ENCODE data around the gene ZNF831. TPM values are rescaled to one million over a fixed set of nuclear protein-coding genes. Genes with fewer than 3 reads are reported as not detected.
A peak's percentile ranks its signal among the peaks of the same experiment; 100 is the strongest.

ZNF831 gene
- total RNA-seq, 1 donor from 2014 or later, result not detected

DNA sequence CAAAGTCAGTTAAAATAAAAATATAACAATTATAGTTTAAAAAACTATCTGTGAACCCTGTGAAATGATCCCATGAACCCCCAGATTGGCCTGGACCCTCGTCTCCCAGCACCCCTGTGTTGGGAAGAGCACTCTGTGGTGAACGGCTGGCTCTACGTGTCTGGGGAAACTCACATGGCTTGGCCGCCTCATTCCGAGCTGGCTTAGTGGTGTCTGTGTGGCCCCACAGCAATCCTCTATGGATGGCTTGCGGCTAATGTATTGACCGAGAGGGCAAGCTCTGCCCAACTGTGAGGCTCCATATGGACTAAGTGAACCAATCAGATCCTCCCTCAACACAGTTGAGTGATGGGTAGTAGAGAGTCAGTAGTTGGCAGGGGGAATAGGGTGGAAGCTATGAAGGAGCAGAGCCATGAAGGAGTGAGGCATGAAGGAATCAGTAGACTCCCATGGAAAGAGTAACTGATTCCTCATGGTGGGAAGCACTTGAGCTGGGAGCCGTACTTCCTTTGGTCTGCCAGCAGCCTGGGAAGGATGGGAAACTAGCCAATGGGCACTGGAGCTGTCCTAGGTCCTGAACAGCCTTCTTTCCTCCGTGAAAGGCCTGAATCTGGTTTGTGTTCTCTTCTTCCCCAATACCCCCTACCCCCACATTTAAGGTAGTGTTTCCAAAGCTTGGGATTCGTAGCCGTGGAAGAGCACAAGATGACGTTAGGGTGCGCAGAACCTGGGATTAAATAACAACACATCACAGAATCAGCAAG is 21.6 kb upstream of the ZNF831 start:
- H3K9me3 Mint-ChIP-seq, result peaks cover 3% of the 10 kb centered on the region
- peak overlapping the region; percentile 32 for H3K27ac Mint-ChIP-seq (ENCODE audit: unreplicated experiment)
- no peaks in the 10 kb centered on the region for H3K36me3 Mint-ChIP-seq (ENCODE audit: low read depth)
- TF ChIP-seq, protein P1, sequence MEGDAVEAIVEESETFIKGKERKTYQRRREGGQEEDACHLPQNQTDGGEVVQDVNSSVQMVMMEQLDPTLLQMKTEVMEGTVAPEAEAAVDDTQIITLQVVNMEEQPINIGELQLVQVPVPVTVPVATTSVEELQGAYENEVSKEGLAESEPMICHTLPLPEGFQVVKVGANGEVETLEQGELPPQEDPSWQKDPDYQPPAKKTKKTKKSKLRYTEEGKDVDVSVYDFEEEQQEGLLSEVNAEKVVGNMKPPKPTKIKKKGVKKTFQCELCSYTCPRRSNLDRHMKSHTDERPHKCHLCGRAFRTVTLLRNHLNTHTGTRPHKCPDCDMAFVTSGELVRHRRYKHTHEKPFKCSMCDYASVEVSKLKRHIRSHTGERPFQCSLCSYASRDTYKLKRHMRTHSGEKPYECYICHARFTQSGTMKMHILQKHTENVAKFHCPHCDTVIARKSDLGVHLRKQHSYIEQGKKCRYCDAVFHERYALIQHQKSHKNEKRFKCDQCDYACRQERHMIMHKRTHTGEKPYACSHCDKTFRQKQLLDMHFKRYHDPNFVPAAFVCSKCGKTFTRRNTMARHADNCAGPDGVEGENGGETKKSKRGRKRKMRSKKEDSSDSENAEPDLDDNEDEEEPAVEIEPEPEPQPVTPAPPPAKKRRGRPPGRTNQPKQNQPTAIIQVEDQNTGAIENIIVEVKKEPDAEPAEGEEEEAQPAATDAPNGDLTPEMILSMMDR (conservative IDR thresholded peaks at IDR 0.05), result no peak
- DNase-seq (ENCODE audit: low read depth, low spot score), result peak; percentile 22
- no peaks in the 10 kb centered on the region for H3K4me1 Mint-ChIP-seq
- peaks cover 4% of the 10 kb centered on the region for H3K27me3 Mint-ChIP-seq (ENCODE audit: low read depth)
- H3K4me3 Mint-ChIP-seq, result no peak overlapping the region

DNA sequence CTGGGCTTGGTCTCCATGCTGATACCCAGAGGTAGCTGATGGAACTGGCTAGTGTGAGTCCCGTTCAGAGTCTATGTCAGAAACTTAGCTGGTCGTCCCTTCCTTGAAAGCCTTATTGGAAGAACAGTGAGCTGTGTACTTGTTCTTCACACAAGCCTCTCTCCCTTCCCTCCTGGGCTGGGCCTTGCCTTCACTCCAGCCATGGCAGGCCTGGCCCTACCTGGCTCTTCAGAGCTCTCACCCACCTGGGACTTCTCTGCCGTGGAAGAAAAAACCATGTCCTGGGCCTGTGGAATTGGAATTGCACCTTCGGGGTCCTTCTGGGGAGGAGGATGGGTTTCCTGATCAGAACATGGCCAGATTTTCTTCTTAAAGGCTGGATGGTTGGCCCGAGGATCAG is 20.3 kb upstream of the ZNF831 start:
- H3K27me3 Mint-ChIP-seq (ENCODE audit: low read depth), result peaks cover 2% of the 10 kb centered on the region
- no peaks in the 10 kb centered on the region for H3K36me3 Mint-ChIP-seq (ENCODE audit: low read depth)

DNA sequence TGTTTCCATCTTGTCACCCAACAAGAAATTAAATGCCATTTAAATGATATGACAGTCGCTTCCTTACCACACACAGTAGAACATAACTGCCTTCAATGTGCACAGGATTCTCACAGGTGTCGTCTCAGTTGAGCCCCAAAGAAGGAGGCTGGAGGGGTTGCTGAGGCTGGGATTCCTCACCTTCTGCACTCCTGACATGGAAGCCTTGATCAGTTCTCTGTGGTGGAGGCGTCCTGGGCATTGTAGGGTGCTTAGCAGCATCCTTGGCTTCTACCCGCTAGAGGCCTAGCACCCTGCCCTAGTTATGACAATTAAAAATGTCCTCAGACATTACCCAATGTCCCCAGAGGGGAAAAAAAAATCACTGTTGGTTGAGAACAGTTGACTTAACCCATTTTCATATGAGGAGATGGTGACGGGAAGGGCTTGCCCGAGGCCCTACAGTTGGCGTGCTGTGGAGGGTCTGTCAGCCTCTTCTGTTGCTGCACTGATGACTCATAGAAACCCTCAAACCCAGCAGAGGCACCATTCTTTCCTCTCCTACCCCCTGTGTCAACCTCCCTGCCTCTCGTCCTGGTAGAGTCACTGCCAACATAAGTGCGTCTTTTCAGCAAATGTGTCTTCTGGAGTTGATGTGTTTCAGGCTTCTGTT is 19.3 kb upstream of the ZNF831 start:
- TF ChIP-seq, protein P1 (conservative IDR thresholded peaks at IDR 0.05), result no peak
- Mint-ChIP-seq H3K4me3 (no peak overlapping the region), H3K4me1 (no peaks in the 10 kb centered on the region)

More for the DNA sequence above, 20.3 kb upstream of the ZNF831 start:
- TF ChIP-seq, protein P1 (conservative IDR thresholded peaks at IDR 0.05), result no peak
- no peak overlapping the region for H3K4me3 Mint-ChIP-seq
- DNase-seq (ENCODE audit: low read depth, low spot score), result no peak
- H3K27ac Mint-ChIP-seq (ENCODE audit: unreplicated experiment), result no peak overlapping the region
- H3K4me1 Mint-ChIP-seq, result no peaks in the 10 kb centered on the region
- H3K9me3 Mint-ChIP-seq, result no peaks in the 10 kb centered on the region

DNA sequence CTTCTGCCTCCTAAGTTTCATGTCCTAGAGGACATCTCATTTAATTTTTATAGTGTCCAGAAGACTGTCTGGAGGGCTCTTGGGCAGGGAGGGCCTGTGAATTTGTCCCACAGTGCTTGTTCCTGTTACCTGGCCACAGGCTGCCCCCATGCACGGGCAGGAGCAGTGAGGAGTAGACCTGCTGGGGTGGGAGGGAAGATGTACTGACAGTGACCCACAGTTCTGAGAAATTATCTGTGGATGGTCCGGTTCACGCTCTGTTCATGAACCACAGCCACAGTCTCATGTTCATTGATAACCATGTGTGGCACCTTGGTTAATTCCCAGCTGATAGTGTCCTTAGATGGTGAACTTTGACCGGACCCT is 18.8 kb upstream of the ZNF831 start:
- Mint-ChIP-seq H3K9me3 (no peaks in the 10 kb centered on the region), H3K36me3 (ENCODE audit: low read depth) (no peaks in the 10 kb centered on the region), H3K27me3 (ENCODE audit: low read depth) (no peaks in the 10 kb centered on the region), H3K4me1 (peaks cover under 1% of the 10 kb centered on the region), H3K27ac (ENCODE audit: unreplicated experiment) (no peak overlapping the region), H3K4me3 (no peak overlapping the region)
- DNase-seq (ENCODE audit: low read depth, low spot score), result no peak
- TF ChIP-seq, protein P1 (conservative IDR thresholded peaks at IDR 0.05), result no peak

More for the DNA sequence above, 19.3 kb upstream of the ZNF831 start:
- Mint-ChIP-seq H3K9me3 (no peaks in the 10 kb centered on the region), H3K36me3 (ENCODE audit: low read depth) (no peaks in the 10 kb centered on the region), H3K27ac (ENCODE audit: unreplicated experiment) (no peak overlapping the region), H3K27me3 (ENCODE audit: low read depth) (no peaks in the 10 kb centered on the region)
- no peak for DNase-seq (ENCODE audit: low read depth, low spot score)

DNA sequence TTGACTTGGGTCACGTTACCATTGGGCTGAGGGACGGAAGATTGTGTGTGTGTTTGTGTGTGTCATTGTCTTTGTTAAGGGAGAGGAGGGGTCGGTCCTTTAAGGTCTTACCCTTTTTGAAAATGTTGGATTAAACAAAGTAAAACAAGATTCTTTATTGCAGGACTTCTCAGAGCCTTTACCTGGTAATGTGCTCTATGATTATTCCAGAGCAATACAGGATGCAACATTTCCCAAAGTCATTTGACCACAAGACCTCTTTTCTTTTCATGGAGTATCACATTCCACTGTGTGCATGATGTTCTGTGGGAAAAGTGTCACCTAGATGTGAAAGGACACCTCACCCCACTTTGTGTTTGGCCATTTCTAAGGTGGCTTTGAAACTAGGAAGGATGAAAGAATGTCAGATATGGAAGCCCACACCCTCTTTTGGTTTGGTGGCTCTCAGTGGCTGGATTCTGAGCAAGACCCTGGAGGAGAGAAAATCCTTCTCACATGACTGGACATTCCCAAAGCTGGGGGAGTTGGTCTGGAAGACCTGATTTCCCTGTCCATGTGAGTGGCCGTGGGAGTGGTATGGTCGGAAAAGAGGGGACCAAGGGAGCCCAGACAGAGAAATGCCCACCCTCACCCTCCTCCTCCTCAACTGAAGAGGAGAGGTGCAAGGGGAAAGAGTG is 18.2 kb upstream of the ZNF831 start:
- Mint-ChIP-seq H3K4me3 (no peak overlapping the region), H3K27me3 (ENCODE audit: low read depth) (no peaks in the 10 kb centered on the region), H3K27ac (ENCODE audit: unreplicated experiment) (no peak overlapping the region), H3K36me3 (ENCODE audit: low read depth) (no peaks in the 10 kb centered on the region), H3K4me1 (peaks cover 5% of the 10 kb centered on the region), H3K9me3 (no peaks in the 10 kb centered on the region)
- TF ChIP-seq, protein P1 (conservative IDR thresholded peaks at IDR 0.05), result no peak
- no peak for DNase-seq (ENCODE audit: low read depth, low spot score)
